ENCODE data around the gene C10orf71.

Gene C10orf71

GRCh38 chr10:49313501-49314070 lies 14.6 kb downstream of the C10orf71 start:
- no peak for DNase-seq (ENCODE audit: low read depth in 3 of 3)

GRCh38 chr10:49314806-49315205 lies 15.8 kb downstream of the C10orf71 start:
- DNase-seq (ENCODE audit: low read depth in 3 of 3) = no peak

- no peak for DNase-seq (ENCODE audit: low read depth in 3 of 3)
Observed at GRCh38 chr10:49318028-49318427, 19.1 kb downstream of the C10orf71 start.

GRCh38 chr10:49318755-49319154 lies 19.8 kb downstream of the C10orf71 start:
- DNase-seq (ENCODE audit: low read depth in 3 of 3) = no peak

GRCh38 chr10:49319206-49319605 lies 20.2 kb downstream of the C10orf71 start:
- DNase-seq (ENCODE audit: low read depth in 3 of 3) = no peak

GRCh38 chr10:49320191-49320590 lies 21.2 kb downstream of the C10orf71 start:
- no peak for DNase-seq (ENCODE audit: low read depth in 3 of 3)

- no peak for DNase-seq (ENCODE audit: low read depth in 3 of 3)
Observed at GRCh38 chr10:49321021-49321420, 22.1 kb downstream of the C10orf71 start.

GRCh38 chr10:49322371-49323170 lies 23.6 kb downstream of the C10orf71 start:
- no peak for DNase-seq (ENCODE audit: low read depth in 3 of 3)

- DNase-seq (ENCODE audit: low read depth in 3 of 3) = no peak
Observed at GRCh38 chr10:49323171-49323895, 24.4 kb downstream of the C10orf71 start.

GRCh38 chr10:49323896-49324270 lies 24.9 kb downstream of the C10orf71 start:
- no peak for DNase-seq (ENCODE audit: low read depth in 3 of 3)

GRCh38 chr10:49324711-49325110 lies 25.7 kb downstream of the C10orf71 start:
- DNase-seq (ENCODE audit: low read depth in 3 of 3) = no peak

- no peak for DNase-seq (ENCODE audit: low read depth in 3 of 3)
Observed at GRCh38 chr10:49325131-49325915, 26.4 kb downstream of the C10orf71 start.

GRCh38 chr10:49325916-49326783 lies 27.2 kb downstream of the C10orf71 start:
- no peak for DNase-seq (ENCODE audit: low read depth in 3 of 3)

- no peak for DNase-seq (ENCODE audit: low read depth in 3 of 3)
Observed at GRCh38 chr10:49327036-49327813, 28.3 kb downstream of the C10orf71 start.

GRCh38 chr10:49328401-49329145 lies 29.6 kb downstream of the C10orf71 start:
- DNase-seq (ENCODE audit: low read depth in 3 of 3) = no peak

- no peak for DNase-seq (ENCODE audit: low read depth in 3 of 3)
Observed at GRCh38 chr10:49329146-49329505, 30.2 kb downstream of the C10orf71 start.

GRCh38 chr10:49330127-49330665 lies 31.2 kb downstream of the C10orf71 start:
- DNase-seq (ENCODE audit: low read depth in 3 of 3) = no peak

- no peak for DNase-seq (ENCODE audit: low read depth in 3 of 3)
Observed at GRCh38 chr10:49331431-49331830, 32.5 kb downstream of the C10orf71 start.

- DNase-seq (ENCODE audit: low read depth in 3 of 3) = no peak
Observed at GRCh38 chr10:49332333-49332732, 33.4 kb downstream of the C10orf71 start.
